Frontal cortex (tissue), 4 donors: ENCODE data around the gene CTDP1. TPM values are rescaled to one million over a fixed set of nuclear protein-coding genes. Genes with fewer than 3 reads are reported as not detected.

Source experiments
- DNase-seq, 2 donors: peaks; one replicate each; pipeline ENCODE4 v3.0.0; 2012; ENCODE audit warnings: low spot score in 2 of 2
- FAIRE-seq: peaks from 2 replicates; lab custom pipeline; 2012; peaks lifted over from hg19 to GRCh38; lab: Jason Lieb, UNC
- total RNA-seq: library from RNA; depleted of rRNA; stranded (reverse); fragments of >200 nt; gene quantifications from one replicate; pipeline ENCODE4 v1.2.3, GENCODE V29; 2014
- donor health status: control.
- donor health status: control.
- donor health status: control.

CTDP1 gene
- total RNA-seq, 1 donor from 2014 or later, result 16.7 TPM

- no peak for FAIRE-seq
- no peak for DNase-seq
Observed at GRCh38 chr18:79695269-79695668, 15.7 kb downstream of the CTDP1 start.

GRCh38 chr18:79695856-79696850 is 16.6 kb downstream of the CTDP1 start:
- FAIRE-seq (no peak), DNase-seq (no peak)

- DNase-seq (no peak), FAIRE-seq (no peak)
Observed at GRCh38 chr18:79697178-79697577, 17.6 kb downstream of the CTDP1 start.

GRCh38 chr18:79697976-79698375 is 18.4 kb downstream of the CTDP1 start:
- DNase-seq (no peak), FAIRE-seq (no peak)

- no peak for FAIRE-seq
Observed at GRCh38 chr18:79698668-79699335, 19.2 kb downstream of the CTDP1 start.

GRCh38 chr18:79699653-79700052 is 20.1 kb downstream of the CTDP1 start:
- DNase-seq (no peak), FAIRE-seq (no peak)

More at GRCh38 chr18:79698668-79699335, 19.2 kb downstream of the CTDP1 start:
- peak in 1 of 2 donors; percentile 57 for DNase-seq

- FAIRE-seq (no peak), DNase-seq (no peak)
Observed at GRCh38 chr18:79702906-79703305, 23.3 kb downstream of the CTDP1 start.

- FAIRE-seq, result no peak
- no peak for DNase-seq
Observed at GRCh38 chr18:79704631-79705030, 25.0 kb downstream of the CTDP1 start.

- FAIRE-seq, result no peak
- DNase-seq, result no peak
Observed at GRCh38 chr18:79705272-79705671, 25.7 kb downstream of the CTDP1 start.

GRCh38 chr18:79706006-79706405 is 26.4 kb downstream of the CTDP1 start:
- no peak for DNase-seq
- FAIRE-seq, result no peak

GRCh38 chr18:79706658-79707057 is 27.1 kb downstream of the CTDP1 start:
- DNase-seq, result no peak
- no peak for FAIRE-seq

GRCh38 chr18:79707239-79707638 is 27.6 kb downstream of the CTDP1 start:
- FAIRE-seq, result no peak

GRCh38 chr18:79707671-79708070 is 28.1 kb downstream of the CTDP1 start:
- DNase-seq (no peak), FAIRE-seq (no peak)

More at GRCh38 chr18:79707239-79707638, 27.6 kb downstream of the CTDP1 start:
- DNase-seq, result no peak

GRCh38 chr18:79708412-79708811 is 28.8 kb downstream of the CTDP1 start:
- FAIRE-seq (no peak), DNase-seq (no peak)

- FAIRE-seq, result no peak
- DNase-seq, result no peak
Observed at GRCh38 chr18:79712206-79712857, 32.7 kb downstream of the CTDP1 start.

- FAIRE-seq, result no peak
- no peak for DNase-seq
Observed at GRCh38 chr18:79713341-79713740, 33.7 kb downstream of the CTDP1 start.

GRCh38 chr18:79714531-79715240 is 35.1 kb downstream of the CTDP1 start:
- DNase-seq (no peak), FAIRE-seq (no peak)

GRCh38 chr18:79715280-79715679 is 35.7 kb downstream of the CTDP1 start:
- no peak for FAIRE-seq
- no peak for DNase-seq

GRCh38 chr18:79717059-79717458 is 37.5 kb downstream of the CTDP1 start:
- no peak for FAIRE-seq
- DNase-seq, result no peak

- FAIRE-seq (no peak), DNase-seq (no peak)
Observed at GRCh38 chr18:79717555-79718074, 38.0 kb downstream of the CTDP1 start.
